HCT116 (cell line): ENCODE measurements around the gene AMBP. TPM values are rescaled to one million over a fixed set of nuclear protein-coding genes. Genes with fewer than 3 reads are reported as not detected.

ENCODE experiments used
- ATAC-seq: fragments of 200-7000 bp; cut with Tn5 transposase; 2 replicates; pipeline ENCODE4 v1.9.1; 2020; ENCODE audit warnings: mild to moderate bottlenecking, moderate library complexity
- BruUV-seq: library from RNA; stranded (reverse); fragments of 400-500 nt; replicated peaks from 2 replicates; lab custom pipeline; 2021; lab: Mats Ljungman, UMichigan
- CTCF ChIA-PET: fragments of 300-600 bp; sonication (Branson Sonifier 250); formaldehyde crosslinking; loops from one replicate; lab custom pipeline; 2021; ENCODE audit warnings: antibody characterized with exemption; lab: Charles Lee
- POLR2A ChIA-PET: fragments of 300-600, 350-600 bp; sonication (Branson Sonifier 250); formaldehyde crosslinking; loops from one replicate; lab custom pipeline; 2021; ENCODE audit warnings: antibody characterized with exemption; lab: Charles Lee
- RAD21 ChIA-PET, 2 experiments: fragments of 300-600 bp; sonication (Branson Sonifier 250); formaldehyde crosslinking; loops; one replicate each; lab custom pipeline; 2023; ENCODE audit warnings: low total read pairs in 2 of 2; ENCODE audit not compliant: uncharacterized antibody in 2 of 2, unreplicated experiment in 2 of 2, low non-redundant PET in 1 of 2; lab: Charles Lee
- DNase-seq: peaks from one replicate; pipeline ENCODE4 v3.0.0-alpha.2; 2010; ENCODE audit warnings: low read depth, low spot score
- H2AFZ ChIP-seq: fragments of 200-600 bp; shearing (Covaris generic), sonication (generic); 2 replicates; pipeline ENCODE4 v1.6.1; 2017; ENCODE audit warnings: low read depth, mixed run types, mixed read lengths, antibody characterized with exemption, low read length; ENCODE audit not compliant: poor library complexity, severe bottlenecking
- H3K27ac ChIP-seq: 2 replicates; pipeline ENCODE4 v1.5.1; 2012; ENCODE audit warnings: low read depth, low read length
- H3K27me3 ChIP-seq: fragments of 200-600 bp; sonication (generic); 2 replicates; pipeline ENCODE4 v1.6.1; 2016; ENCODE audit warnings: mixed run types, low read length, mixed read lengths; ENCODE audit not compliant: insufficient read depth
- H3K36me3 ChIP-seq, 2 experiments: fragments of 200-500 bp in 1 of 2; fragments of 200-600 bp in 1 of 2; sonication (Bioruptor generic) in 1 of 2; sonication (generic) in 1 of 2; 2 replicates each; pipeline versions ENCODE4 v1.5.1 to v1.6.1; 2014 to 2016; ENCODE audit warnings: low read length in 2 of 2, inconsistent platforms in 1 of 2, mixed read lengths in 1 of 2, mixed run types in 1 of 2; ENCODE audit not compliant: insufficient read depth in 2 of 2, control insufficient read depth in 1 of 2
- H3K4me1 ChIP-seq, 2 experiments: fragments of 200-600 bp in 1 of 2; sonication (generic) in 1 of 2; 2 replicates each; pipeline versions ENCODE4 v1.5.1 to v1.6.1; 2012 to 2017; ENCODE audit warnings: low read length in 2 of 2, inconsistent platforms in 1 of 2, mild to moderate bottlenecking in 1 of 2, mixed read lengths in 1 of 2, mixed run types in 1 of 2, moderate library complexity in 1 of 2; ENCODE audit not compliant: insufficient read depth in 2 of 2, control insufficient read depth in 1 of 2
- H3K4me2 ChIP-seq: fragments of 200-600 bp; sonication (generic); 2 replicates; pipeline ENCODE4 v1.6.1; 2017; ENCODE audit warnings: mixed run types, low read length, mixed read lengths
- H3K4me3 ChIP-seq, 2 experiments: fragments of 200-600 bp in 1 of 2; sonication (generic) in 1 of 2; replicated peaks in 1 of 2; 2 replicates each; pipeline ENCODE4 v1.5.1; 2011 to 2016; ENCODE audit warnings: low read length in 2 of 2, control low read depth in 1 of 2, low read depth in 1 of 2, mild to moderate bottlenecking in 1 of 2, mixed read lengths in 1 of 2, mixed run types in 1 of 2
- H3K79me2 ChIP-seq: fragments of 200-600 bp; sonication (generic); 2 replicates; pipeline ENCODE4 v1.6.1; 2017; ENCODE audit warnings: mild to moderate bottlenecking, mixed run types, low read length, moderate library complexity, mixed read lengths; ENCODE audit not compliant: insufficient read depth
- H3K9ac ChIP-seq: fragments of 200-600 bp; sonication (generic); 2 replicates; pipeline ENCODE4 v1.6.1; 2016; ENCODE audit warnings: low read length, mixed read lengths
- H3K9me2 ChIP-seq: fragments of 200-600 bp; sonication (generic), shearing (Covaris generic); 2 replicates; pipeline ENCODE4 v1.6.1; 2017; ENCODE audit warnings: mixed run types, mild to moderate bottlenecking, moderate library complexity; ENCODE audit not compliant: insufficient read depth
- H3K9me3 ChIP-seq, 2 experiments: fragments of 200-500 bp in 1 of 2; fragments of 200-600 bp in 1 of 2; sonication (Bioruptor generic) in 1 of 2; sonication (generic) in 1 of 2; 2 replicates each; pipeline ENCODE4 v1.6.1; 2014 to 2017; ENCODE audit warnings: low read length in 2 of 2, mixed read lengths in 2 of 2, inconsistent platforms in 1 of 2, low read depth in 1 of 2, mild to moderate bottlenecking in 1 of 2, mixed run types in 1 of 2, moderate library complexity in 1 of 2; ENCODE audit not compliant: control insufficient read depth in 1 of 2, insufficient read depth in 1 of 2
- H4K20me1 ChIP-seq: fragments of 200-600 bp; sonication (generic), shearing (Covaris generic); 2 replicates; pipeline ENCODE4 v1.6.1; 2017; ENCODE audit warnings: mixed run types, mild to moderate bottlenecking, moderate library complexity; ENCODE audit not compliant: insufficient read depth
- ATF3 ChIP-seq: IDR thresholded peaks from 2 replicates; pipeline ENCODE4 v1.6.1; 2012
- CBX3 ChIP-seq: IDR thresholded peaks from 2 replicates; pipeline ENCODE4 v1.6.1; 2012; ENCODE audit warnings: low read depth
- CEBPB ChIP-seq: IDR thresholded peaks from 2 replicates; pipeline ENCODE4 v1.6.1; 2012; ENCODE audit warnings: low read depth
- CTCF ChIP-seq, 3 experiments: fragments of 200-600 bp in 1 of 3; sonication (generic) in 1 of 3; IDR thresholded peaks in 2 of 3; conservative IDR thresholded peaks in 1 of 3; 2 replicates each; pipeline ENCODE4 v1.5.1; 2012 to 2017; ENCODE audit warnings: low read depth in 2 of 3, low read length in 2 of 3, antibody characterized with exemption in 1 of 3, borderline replicate concordance in 1 of 3, control low read depth in 1 of 3, mild to moderate bottlenecking in 1 of 3, mixed read lengths in 1 of 3, mixed run types in 1 of 3, moderate library complexity in 1 of 3; ENCODE audit not compliant: insufficient read depth in 1 of 3
- EGR1 ChIP-seq: IDR thresholded peaks from 2 replicates; pipeline ENCODE4 v1.6.1; 2012; ENCODE audit warnings: low read depth
- EZH2 ChIP-seq: fragments of 200-600 bp; sonication (generic); IDR thresholded peaks from 2 replicates; pipeline ENCODE4 v1.6.1; 2017; ENCODE audit warnings: antibody characterized with exemption, mixed run types
- EZH2phosphoT487 ChIP-seq: fragments of 200-600 bp; IDR thresholded peaks from 2 replicates; pipeline ENCODE4 v1.6.1; 2018; ENCODE audit warnings: antibody characterized with exemption, borderline replicate concordance
- FOSL1 ChIP-seq: IDR thresholded peaks from 2 replicates; pipeline ENCODE4 v1.6.1; 2012; ENCODE audit warnings: low read depth
- JUND ChIP-seq: IDR thresholded peaks from 2 replicates; pipeline ENCODE4 v1.6.1; 2012
- POLR2A ChIP-seq: IDR thresholded peaks from 2 replicates; pipeline ENCODE4 v1.7.0; 2011; ENCODE audit warnings: borderline replicate concordance; ENCODE audit not compliant: insufficient read depth, insufficient read length; ENCODE audit errors: extremely low read depth
- POLR2AphosphoS5 ChIP-seq: IDR thresholded peaks from 2 replicates; pipeline ENCODE4 v1.6.1; 2011; ENCODE audit warnings: mild to moderate bottlenecking, low read depth, low read length, moderate library complexity
- RAD21 ChIP-seq: IDR thresholded peaks from 2 replicates; pipeline ENCODE4 v1.6.1; 2012; ENCODE audit warnings: low read depth, mild to moderate bottlenecking
- SIN3A ChIP-seq: IDR thresholded peaks from 2 replicates; pipeline ENCODE4 v1.6.1; 2012; ENCODE audit warnings: low read depth
- SP1 ChIP-seq: IDR thresholded peaks from 2 replicates; pipeline ENCODE4 v1.6.1; 2012; ENCODE audit warnings: low read depth
- SRF ChIP-seq: IDR thresholded peaks from 2 replicates; pipeline ENCODE4 v1.6.1; 2012; ENCODE audit warnings: low read depth
- YY1 ChIP-seq: IDR thresholded peaks from 2 replicates; pipeline ENCODE4 v1.6.1; 2011; ENCODE audit warnings: low read length, low read depth, moderate library complexity, mild to moderate bottlenecking; ENCODE audit not compliant: insufficient replicate concordance; ENCODE audit errors: extremely low read depth
- ZBTB33 ChIP-seq: IDR thresholded peaks from 2 replicates; pipeline ENCODE4 v1.6.1; 2011; ENCODE audit warnings: mild to moderate bottlenecking, low read length, moderate library complexity; ENCODE audit not compliant: insufficient replicate concordance; ENCODE audit errors: extremely low read depth
- intact Hi-C: fragments of 100-400 bp; cut with micrococcal nuclease; formaldehyde crosslinking; loops from 2 replicates; pipeline ENCODE4 v1.10.0; 2022
- total RNA-seq: library from RNA; stranded (reverse); gene quantifications from one replicate; pipeline ENCODE4 v1.2.1, GENCODE V29; 2021; ENCODE audit not compliant: unreplicated experiment

AMBP gene
- total RNA-seq, 1 experiment from 2014 or later, result 1.9 TPM

- Histone ChIP-seq H3K9me2 (no peaks in the 10 kb centered on the region), H3K4me3 (no peak overlapping the region), H4K20me1 (no peaks in the 10 kb centered on the region), H3K4me1 (no peaks in the 10 kb centered on the region), H2AFZ (no peak overlapping the region), H3K27me3 (0 out of 2 replicates have a peak, but pooled peaks cover 8% of the 10 kb centered on the region), H3K4me2 (no peak overlapping the region), H3K36me3 (no peaks in the 10 kb centered on the region), H3K27ac (no peak overlapping the region), H3K9ac (no peak overlapping the region), H3K79me2 (no peaks in the 10 kb centered on the region), H3K9me3 (no peaks in the 10 kb centered on the region)
- ChIA-PET POLR2A (no interaction called here), CTCF (no interaction called here), RAD21 (no interaction called here)
- no TSS peak for BruUV-seq
- ATAC-seq (no peak), DNase-seq (no peak)
- TF ChIP-seq SP1 (no peak), SIN3A (no peak), EGR1 (no peak), EZH2 (no peak), FOSL1 (no peak), JUND (no peak), ATF3 (no peak), SRF (no peak), YY1 (no peak), CBX3 (no peak), CEBPB (no peak), POLR2A (no peak), POLR2AphosphoS5 (no peak), ZBTB33 (no peak), RAD21 (no peak), CTCF (IDR thresholded peaks at IDR 0.05 in 2 of 3, conservative IDR thresholded peaks at IDR 0.05 in 1 of 3; ENCODE audit: borderline replicate concordance in 1 of 3, insufficient read depth in 1 of 3, low read depth in 2 of 3, low read length in 2 of 3) (no peak), EZH2phosphoT487 (no peak)
- intact Hi-C loops, result no loop called here
Measured at GRCh38 chr9:114065304-114065703, 12.8 kb downstream of the AMBP start.
